Nephron progenitor cell (in vitro differentiated cells): ENCODE measurements around the gene FBLIM1.

Source experiments
- DNase-seq: peaks from one replicate; pipeline ENCODE4 v3.0.0; 2021
- H3K27ac Mint-ChIP-seq: 2 replicates; pipeline ENCODE4 v1.8.0; 2021; ENCODE audit warnings: mild to moderate bottlenecking, moderate library complexity, mixed read lengths
- H3K27me3 Mint-ChIP-seq: 2 replicates; pipeline ENCODE4 v1.8.0; 2021; ENCODE audit warnings: mild to moderate bottlenecking, low read depth, mixed read lengths; ENCODE audit not compliant: poor library complexity
- H3K36me3 Mint-ChIP-seq: 2 replicates; pipeline ENCODE4 v1.8.0; 2021; ENCODE audit warnings: low read depth, mixed read lengths
- H3K4me1 Mint-ChIP-seq: 2 replicates; pipeline ENCODE4 v1.8.0; 2021; ENCODE audit warnings: mixed read lengths
- H3K4me3 Mint-ChIP-seq: 2 replicates; pipeline ENCODE4 v1.8.0; 2021; ENCODE audit warnings: mild to moderate bottlenecking, moderate library complexity, mixed read lengths
- H3K9me3 Mint-ChIP-seq: 2 replicates; pipeline ENCODE4 v1.8.0; 2021; ENCODE audit warnings: mild to moderate bottlenecking, moderate library complexity, mixed read lengths
- TF ChIP-seq, protein P1 (sequence below): fragments of 200-600 bp; sonication (generic); IDR thresholded peaks from 2 replicates; pipeline ENCODE4 v1.5.0; 2021; ENCODE audit warnings: antibody characterized with exemption

FBLIM1 gene

DNA sequence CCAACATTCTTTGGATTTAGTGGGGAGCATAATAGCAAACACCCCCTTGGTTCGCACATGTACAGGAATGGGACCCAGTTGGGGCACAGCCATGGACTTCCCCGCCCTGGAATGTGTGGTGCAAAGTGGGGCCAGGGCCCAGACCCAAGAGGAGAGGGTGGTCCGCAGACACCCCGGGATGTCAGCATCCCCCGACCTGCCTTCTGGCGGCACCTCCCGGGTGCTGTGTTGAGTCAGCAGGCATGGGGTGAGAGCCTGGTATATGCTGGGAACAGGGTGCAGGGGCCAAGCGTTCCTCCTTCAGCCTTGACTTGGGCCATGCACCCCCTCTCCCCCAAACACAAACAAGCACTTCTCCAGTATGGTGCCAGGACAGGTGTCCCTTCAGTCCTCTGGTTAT, 27.1 kb downstream of the FBLIM1 start:
- TF ChIP-seq, protein P1, sequence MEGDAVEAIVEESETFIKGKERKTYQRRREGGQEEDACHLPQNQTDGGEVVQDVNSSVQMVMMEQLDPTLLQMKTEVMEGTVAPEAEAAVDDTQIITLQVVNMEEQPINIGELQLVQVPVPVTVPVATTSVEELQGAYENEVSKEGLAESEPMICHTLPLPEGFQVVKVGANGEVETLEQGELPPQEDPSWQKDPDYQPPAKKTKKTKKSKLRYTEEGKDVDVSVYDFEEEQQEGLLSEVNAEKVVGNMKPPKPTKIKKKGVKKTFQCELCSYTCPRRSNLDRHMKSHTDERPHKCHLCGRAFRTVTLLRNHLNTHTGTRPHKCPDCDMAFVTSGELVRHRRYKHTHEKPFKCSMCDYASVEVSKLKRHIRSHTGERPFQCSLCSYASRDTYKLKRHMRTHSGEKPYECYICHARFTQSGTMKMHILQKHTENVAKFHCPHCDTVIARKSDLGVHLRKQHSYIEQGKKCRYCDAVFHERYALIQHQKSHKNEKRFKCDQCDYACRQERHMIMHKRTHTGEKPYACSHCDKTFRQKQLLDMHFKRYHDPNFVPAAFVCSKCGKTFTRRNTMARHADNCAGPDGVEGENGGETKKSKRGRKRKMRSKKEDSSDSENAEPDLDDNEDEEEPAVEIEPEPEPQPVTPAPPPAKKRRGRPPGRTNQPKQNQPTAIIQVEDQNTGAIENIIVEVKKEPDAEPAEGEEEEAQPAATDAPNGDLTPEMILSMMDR = no peak
- no peak for DNase-seq
- peaks cover 25% of the 10 kb centered on the region for H3K36me3 Mint-ChIP-seq
- H3K4me3 Mint-ChIP-seq = no peak overlapping the region
- H3K9me3 Mint-ChIP-seq = no peaks in the 10 kb centered on the region
- H3K4me1 Mint-ChIP-seq = peaks cover 10% of the 10 kb centered on the region
- H3K27ac Mint-ChIP-seq = no peak overlapping the region
- no peaks in the 10 kb centered on the region for H3K27me3 Mint-ChIP-seq

DNA sequence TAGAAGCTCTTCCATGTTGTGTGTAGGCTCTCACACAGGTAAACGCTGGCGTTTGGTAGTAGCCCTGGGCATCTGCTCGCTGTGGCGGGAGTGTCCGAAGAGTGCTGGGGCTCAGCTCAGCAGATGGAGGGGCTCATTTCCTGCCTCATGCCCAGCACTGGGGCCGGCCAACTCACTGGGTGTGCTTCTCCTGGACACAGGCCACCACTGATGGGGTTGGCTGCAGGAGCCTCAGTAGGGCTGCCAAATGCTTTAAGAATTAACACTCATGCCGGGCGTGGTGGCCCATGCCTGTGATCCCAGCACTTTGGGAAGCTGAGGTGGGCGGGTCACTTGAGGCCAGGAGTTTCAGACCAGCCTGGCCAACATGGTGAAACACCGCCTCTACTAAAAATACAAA, 28.0 kb downstream of the FBLIM1 start:
- peaks cover 13% of the 10 kb centered on the region for H3K4me1 Mint-ChIP-seq
- H3K27me3 Mint-ChIP-seq = no peaks in the 10 kb centered on the region
- H3K36me3 Mint-ChIP-seq = peaks cover 16% of the 10 kb centered on the region
- no peaks in the 10 kb centered on the region for H3K9me3 Mint-ChIP-seq
- no peak overlapping the region for H3K4me3 Mint-ChIP-seq
- TF ChIP-seq, protein P1 = no peak
- DNase-seq = no peak
- peak overlapping the region; percentile 21 for H3K27ac Mint-ChIP-seq

DNA sequence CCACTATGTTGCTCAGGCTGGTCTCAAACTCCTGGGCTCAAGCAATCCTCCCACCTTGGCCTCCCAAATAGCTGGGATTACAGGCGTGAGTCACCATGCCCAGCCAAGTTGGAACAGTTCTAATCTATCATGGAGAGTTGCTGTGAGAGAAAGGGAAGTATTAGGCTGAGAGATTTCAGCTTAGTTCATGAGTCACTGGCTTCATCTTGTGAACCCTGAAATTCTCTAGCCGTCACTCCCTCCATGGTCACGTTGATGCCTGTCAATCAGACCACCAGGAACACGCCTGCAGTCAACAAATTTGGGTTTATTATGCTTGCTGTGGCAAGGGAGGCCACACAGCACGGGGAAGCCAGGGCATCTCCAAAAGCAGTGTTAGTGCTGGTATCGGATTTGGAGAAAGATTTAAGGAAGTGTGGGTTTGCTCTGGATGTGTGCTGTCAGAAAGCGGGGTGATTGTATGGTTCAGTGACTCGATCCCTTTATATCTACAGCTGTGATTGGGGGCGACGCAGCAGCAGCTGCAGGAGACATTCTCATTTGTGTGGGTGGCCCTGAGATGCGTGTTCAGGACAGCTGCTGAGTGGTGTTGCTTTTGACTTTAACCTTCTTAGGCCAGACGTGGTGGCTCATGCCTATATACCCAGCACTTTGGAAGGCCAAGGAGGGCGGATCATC, 30.2 kb downstream of the FBLIM1 start:
- Mint-ChIP-seq H3K36me3 (peaks cover 16% of the 10 kb centered on the region), H3K9me3 (no peaks in the 10 kb centered on the region), H3K4me3 (no peak overlapping the region), H3K4me1 (peaks cover 27% of the 10 kb centered on the region), H3K27me3 (peaks cover 6% of the 10 kb centered on the region), H3K27ac (peak overlapping the region; percentile 54)
- DNase-seq = no peak
- TF ChIP-seq, protein P1 = no peak

- Mint-ChIP-seq H3K4me1 (peaks cover 64% of the 10 kb centered on the region), H3K27me3 (peaks cover 6% of the 10 kb centered on the region), H3K36me3 (no peaks in the 10 kb centered on the region), H3K27ac (no peak overlapping the region), H3K9me3 (no peaks in the 10 kb centered on the region), H3K4me3 (no peak overlapping the region)
- TF ChIP-seq, protein P1 = no peak
- no peak for DNase-seq
Measured at GRCh38 chr1:15796086-15796462, 37.5 kb downstream of the FBLIM1 start.

DNA sequence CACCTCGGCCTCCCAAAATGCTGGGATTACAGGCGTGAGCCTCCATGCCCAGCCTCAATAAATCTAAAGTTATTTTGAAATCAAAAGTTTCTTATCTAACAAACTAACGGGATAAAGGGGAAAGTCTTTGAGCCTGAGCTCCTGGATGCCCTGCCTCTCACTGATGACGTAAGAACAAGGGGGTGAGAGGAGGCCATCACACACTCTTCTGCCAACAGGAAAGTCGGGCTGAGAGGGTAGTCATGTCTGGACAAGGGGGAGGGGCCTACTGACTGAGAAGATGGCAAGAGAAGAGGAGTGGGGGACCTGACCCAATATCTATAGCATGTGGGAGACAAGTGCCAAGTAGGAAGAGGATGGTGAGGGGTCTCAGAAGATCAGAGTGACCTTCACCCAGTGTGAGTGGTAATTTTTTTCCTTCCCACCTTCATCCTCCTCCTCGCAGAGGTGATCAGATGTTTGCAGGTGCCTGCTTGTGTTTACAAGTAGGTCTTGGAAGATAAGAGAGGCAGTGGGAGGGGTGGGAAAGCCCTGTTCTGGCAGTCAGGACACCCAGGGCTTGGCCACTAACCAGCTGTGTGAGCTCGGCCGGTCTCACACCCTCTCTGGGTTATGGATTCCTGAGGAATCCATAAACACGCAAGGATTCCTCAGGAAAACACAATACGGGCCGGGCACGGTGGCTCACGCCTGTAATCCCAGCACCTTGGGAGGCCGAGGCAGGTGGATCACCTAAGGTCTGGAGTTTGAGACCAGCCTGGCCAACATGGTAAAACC, 39.2 kb downstream of the FBLIM1 start:
- Mint-ChIP-seq H3K4me3 (no peak overlapping the region), H3K9me3 (no peaks in the 10 kb centered on the region), H3K4me1 (peaks cover 69% of the 10 kb centered on the region), H3K27ac (no peak overlapping the region), H3K36me3 (no peaks in the 10 kb centered on the region), H3K27me3 (no peaks in the 10 kb centered on the region)
- TF ChIP-seq, protein P1 = no peak
- no peak for DNase-seq
